CD4-positive, alpha-beta T cell treated with Interleukin-15 for 1 hour (primary cell): ENCODE results near the gene KLRK1.
A peak's percentile ranks its signal among the peaks of the same experiment; 100 is the strongest.
"Not testable (repeated sequence)": the region's sequence is repeated elsewhere in the genome, so short reads cannot be mapped to it uniquely, and the experiment has no call there.

Experiments used
- DNase-seq: peaks from one replicate; pipeline ENCODE4 v3.0.0-alpha.2; 2020

Gene KLRK1

DNA sequence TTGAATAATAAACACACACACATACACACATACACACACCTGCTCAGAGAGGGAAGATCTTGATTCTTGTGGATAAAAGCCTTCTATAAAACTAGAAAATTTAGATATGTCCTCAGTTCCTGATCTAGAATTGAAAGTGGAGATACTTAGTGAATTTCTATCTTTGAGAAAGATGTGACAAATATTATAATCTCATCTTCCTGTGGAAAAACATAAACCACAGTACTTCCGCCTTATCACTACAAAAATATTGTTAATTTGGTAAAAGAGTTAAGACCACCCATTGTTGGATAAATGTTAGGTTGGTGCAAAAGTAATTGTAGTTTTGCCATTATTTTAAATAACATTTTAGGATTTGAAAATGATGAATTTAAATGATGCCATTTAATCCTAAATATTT lies at the start of gene KLRK1:
Gene KLRK1, minus strand, starts transcription at position 138 of the 400 bp plus-strand sequence. CDS start 1,231 bp downstream, outside the sequence.
- no peak for DNase-seq

DNA sequence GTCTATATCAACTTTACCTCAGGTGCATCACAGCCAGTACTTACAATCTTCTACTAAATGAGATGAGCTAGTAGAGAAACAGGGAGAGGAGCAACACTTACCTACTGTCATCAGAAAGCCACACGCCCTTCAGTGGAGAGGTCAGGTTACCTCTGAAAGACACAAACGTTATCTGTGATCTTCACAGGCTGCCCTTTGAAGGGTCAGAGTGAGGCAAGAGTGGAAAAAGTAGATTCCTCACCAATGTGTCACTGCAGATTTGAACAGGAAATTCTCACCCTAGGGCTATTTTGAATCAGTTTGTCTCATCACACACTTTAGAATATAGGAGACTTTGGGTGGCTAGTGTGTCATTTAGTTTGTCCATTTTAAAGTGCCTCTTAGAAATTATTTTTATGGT lies 47.8 kb upstream of the KLRK1 start:
- not testable (repeated sequence) for DNase-seq

- peak; percentile 24 for DNase-seq
Observed at GRCh38 chr12:10435816-10436215, 46.0 kb upstream of the KLRK1 start, which contains the start of gene KLRC2. KLRC2 (minus strand) TSS chr12:10436010; CDS start chr12:10435986, 24 bp downstream.

DNA sequence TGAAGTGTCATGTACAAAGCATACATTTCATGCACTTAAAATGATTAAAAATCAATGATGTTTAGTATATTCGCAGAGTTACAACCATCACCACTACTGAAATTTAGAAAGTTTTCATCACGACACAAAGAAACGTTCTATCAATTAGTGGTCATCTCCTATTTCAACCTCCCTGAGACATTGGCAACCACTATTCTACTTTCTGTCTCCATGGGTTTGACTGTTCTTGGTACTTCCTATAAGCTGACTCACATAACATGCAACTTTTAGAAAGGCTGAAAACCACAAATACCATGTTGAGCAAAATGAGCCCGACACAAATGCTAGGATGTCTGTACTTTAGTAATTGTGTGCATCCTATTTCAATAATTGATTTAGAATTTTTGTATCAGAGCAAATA lies 40.8 kb upstream of the KLRK1 start:
- not testable (repeated sequence) for DNase-seq

DNA sequence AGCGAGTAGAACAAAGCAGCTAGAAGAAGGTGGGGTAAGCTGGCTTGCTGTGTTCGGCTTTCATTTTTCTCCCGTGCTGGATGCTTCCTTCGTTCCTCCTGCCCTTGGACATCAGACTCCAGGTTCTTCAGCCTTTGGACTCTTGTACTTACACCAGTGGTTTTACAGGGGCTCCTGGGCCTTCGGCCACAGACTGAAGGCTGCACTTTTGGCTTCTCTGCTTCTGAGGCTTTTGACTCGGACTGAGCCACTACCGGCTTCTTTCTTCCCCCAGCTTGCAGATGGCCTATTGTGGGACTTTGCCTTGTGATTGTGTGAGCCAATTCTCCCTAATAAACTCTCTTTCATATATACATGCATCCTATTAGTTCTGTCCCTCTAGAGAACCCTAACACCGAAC lies 36.1 kb upstream of the KLRK1 start:
- not testable (repeated sequence) for DNase-seq

DNA sequence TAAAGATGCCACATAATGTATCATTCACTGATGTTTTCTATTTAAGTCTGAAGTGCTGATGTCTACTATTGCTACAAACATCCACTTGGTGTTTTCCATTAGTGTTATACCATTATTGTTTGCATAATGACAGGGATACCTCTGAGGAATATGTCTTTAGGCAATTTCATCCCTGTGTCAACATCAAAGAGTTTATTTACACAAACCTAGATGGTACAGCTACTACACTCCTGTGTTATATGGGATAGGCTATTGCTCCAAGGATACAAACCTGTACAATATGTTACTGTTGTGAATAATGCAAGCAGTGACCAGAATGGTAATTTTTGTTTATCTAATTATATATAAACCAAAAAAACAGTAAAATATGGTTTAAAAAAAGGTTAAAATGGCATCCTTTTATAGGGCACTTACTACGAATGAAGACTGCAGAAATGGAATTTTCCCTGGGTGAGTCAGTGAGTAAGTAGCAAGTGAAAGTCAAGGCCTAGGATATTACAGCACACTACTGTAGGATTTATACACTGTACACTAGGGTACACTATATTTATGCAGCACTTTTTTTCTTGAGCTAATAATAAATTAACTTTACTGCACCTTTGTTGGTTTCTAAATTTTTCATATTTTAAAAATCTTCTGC lies 34.5 kb upstream of the KLRK1 start:
- DNase-seq, result not testable (repeated sequence)

DNA sequence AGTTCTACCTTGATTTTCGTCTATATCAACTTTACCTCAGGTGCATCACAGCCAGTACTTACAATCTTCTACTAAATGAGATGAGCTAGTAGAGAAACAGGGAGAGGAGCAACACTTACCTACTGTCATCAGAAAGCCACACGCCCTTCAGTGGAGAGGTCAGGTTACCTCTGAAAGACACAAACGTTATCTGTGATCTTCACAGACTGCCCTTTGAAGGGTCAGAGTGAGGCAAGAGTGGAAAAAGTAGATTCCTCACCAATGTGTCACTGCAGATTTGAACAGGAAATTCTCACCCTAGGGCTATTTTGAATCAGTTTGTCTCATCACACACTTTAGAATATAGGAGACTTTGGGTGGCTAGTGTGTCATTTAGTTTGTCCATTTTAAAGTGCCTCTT lies 32.3 kb upstream of the KLRK1 start:
- not testable (repeated sequence) for DNase-seq

GRCh38 chr12:10420334-10420733 lies 30.5 kb upstream of the KLRK1 start, which contains the start of gene KLRC3:
KLRC3 (minus strand) TSS chr12:10420595; CDS start chr12:10420550, 45 bp downstream.
- not testable (repeated sequence) for DNase-seq

DNA sequence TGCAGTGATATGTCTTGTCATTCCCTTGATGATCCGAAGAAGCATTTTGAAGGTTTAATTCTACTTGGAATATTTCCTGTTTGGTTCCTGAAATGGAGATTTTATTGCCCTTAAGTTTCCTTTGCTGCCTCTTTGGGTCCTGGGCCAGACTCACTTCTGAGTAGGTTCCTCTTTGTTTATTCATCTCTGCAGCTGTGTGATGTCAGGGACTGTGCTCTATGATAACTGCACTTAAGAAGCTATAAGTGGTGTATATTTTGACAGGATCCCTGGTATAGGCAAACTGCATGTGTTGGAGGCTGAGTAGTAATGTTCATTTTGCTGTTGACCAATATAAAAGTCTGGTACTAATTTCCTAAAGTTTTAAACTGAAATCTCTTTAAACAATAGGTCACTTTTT lies 19.6 kb upstream of the KLRK1 start, which contains the start of gene KLRC4:
Gene KLRC4, minus strand, starts transcription at position 366 of the 400 bp plus-strand sequence. Its CDS starts 182 bp downstream, at position 184.
- DNase-seq, result peak; percentile 24

DNA sequence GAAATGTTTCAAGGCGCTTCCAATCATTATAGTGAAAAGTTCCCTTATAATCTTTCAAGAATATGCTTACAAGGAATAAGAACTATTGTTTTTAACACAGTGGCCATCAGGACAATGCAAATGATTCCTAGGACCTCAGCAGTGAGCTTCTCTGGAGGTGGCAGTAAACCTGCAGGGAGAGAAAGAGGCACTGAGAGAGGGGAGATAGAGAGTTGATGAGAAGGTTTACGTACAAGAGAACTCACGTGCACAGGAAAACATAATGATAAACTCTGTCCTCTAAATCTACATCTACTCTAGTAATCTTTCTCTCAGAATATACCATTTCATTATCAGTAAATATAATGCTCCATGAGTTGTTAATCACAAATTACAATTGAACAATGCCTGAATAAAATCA lies 19.0 kb upstream of the KLRK1 start:
- DNase-seq, result no peak

DNA sequence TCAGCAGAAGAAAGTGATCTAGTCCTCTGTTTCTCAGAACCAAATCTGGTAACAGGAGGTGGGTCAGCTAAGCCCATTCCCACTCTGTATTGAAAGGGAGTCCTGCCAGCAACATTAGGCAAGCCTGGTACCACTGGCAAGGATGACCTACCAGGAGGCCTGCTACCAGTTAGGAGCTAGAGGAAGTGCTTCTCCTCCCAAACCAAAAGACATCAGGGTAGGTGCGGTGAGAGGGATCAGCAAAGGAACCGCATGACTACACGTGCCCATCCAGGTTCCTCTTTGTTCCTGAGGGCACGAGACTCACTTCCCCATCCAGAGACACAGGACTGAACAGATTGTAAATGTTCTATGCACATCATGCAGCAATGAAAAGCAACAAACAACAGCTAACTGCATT lies 16.9 kb upstream of the KLRK1 start:
- DNase-seq, result peak; percentile 56

- no peak for DNase-seq
Observed at GRCh38 chr12:10405294-10405693, 15.5 kb upstream of the KLRK1 start.

DNA sequence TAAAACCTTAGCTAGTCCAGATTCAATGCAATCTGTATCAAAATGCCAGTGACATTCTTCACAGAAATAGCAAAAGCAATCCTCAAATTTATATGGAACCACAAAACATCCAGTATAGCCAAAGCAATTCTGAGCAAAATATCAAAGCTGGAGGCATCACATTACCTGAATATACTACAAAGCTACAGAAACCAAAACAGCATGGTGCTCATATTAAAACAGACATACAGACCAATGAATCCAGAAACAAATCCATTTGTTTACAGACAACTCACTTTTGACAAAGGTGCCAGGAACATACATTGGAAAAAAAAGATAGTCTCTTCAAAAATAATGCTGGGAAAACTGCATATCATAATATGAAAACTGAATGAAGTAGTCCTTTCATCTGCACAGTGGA lies 15.0 kb upstream of the KLRK1 start:
- DNase-seq, result no peak

DNA sequence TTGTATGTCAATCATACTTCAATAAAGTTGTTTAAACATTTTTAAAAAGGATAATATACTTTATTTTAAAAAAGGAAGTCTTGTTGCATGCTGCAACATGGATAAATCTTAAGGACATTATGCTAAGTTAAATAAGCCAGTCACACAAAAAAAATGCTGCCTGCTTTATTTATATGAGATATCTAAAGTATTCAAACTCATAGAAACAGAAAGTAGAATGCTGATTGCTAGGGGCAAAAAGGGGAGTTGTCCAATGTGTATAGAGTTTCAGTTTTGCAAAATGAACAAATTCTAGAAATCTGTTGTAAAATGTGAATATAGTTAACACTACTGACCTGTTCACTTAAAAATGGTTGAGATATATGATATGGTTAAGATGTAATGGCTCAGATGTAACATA lies 11.0 kb upstream of the KLRK1 start:
- DNase-seq, result no peak

DNA sequence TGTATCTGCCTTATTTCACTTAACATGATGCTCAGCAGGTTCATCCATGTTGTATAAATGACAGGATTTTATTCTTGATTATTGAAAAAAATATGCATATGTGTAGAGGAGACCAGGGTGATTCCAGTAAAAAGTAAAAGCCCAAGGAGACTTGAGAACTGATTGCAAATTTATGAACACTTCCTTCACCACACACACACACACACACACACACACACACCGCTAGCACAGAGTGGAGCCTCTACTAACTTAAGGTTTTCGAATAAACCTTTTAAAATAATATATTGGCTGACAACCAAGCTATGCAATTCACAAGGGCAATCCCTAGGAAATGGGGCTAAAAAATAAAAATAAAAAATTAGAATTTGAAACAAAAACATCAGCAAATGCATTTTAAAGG lies 8.3 kb upstream of the KLRK1 start:
- no peak for DNase-seq

- peak; percentile 60 for DNase-seq
Observed at GRCh38 chr12:10397296-10397695, 7.5 kb upstream of the KLRK1 start.

GRCh38 chr12:10396176-10396575 lies 6.3 kb upstream of the KLRK1 start:
- not testable (repeated sequence) for DNase-seq

- DNase-seq, result no peak
Observed at GRCh38 chr12:10395390-10395998, 5.7 kb upstream of the KLRK1 start.

DNA sequence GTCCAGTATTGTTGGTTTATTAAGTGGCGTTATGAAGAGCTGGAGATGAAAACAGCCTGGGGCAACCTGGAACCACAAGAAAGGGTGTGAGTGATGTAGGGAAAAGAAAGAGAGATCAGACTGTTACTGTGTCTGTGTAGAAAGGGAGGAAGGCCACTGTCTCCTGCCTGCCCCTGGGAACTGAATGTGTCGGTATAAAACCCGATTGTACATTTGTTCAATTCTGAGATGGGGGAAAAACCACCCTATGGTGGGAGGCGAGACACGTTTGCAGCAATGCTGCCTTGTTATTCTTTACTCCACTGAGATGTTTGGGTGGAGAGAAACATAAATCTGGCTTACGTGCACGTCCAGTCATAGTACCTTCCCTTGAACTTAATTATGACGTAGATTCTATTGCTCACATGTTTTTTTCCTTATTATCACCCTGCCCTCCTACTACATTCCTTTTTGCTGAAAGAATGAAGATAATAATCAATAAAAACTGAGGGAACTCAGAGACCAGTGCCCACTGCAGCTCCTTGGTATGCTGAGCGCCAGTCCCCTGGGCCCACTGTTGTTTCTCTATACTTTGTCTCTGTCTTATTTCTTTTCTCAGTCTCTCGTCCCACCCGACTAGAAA lies 4.8 kb upstream of the KLRK1 start:
- peak; percentile 67 for DNase-seq

GRCh38 chr12:10393291-10393690 lies 3.5 kb upstream of the KLRK1 start:
- no peak for DNase-seq

GRCh38 chr12:10392394-10392930 lies 2.6 kb upstream of the KLRK1 start:
- DNase-seq, result peak; percentile 61

GRCh38 chr12:10390991-10391390 lies 1.1 kb upstream of the KLRK1 start:
- DNase-seq, result not testable (repeated sequence)

GRCh38 chr12:10388624-10389413 lies 1.0 kb downstream of the KLRK1 start:
- no peak for DNase-seq
